Measurements from ENCODE around the gene EPC1. TPM values are rescaled to one million over a fixed set of nuclear protein-coding genes. Genes with fewer than 3 reads are reported as not detected.
"Not testable (repeated sequence)": the region's sequence is repeated elsewhere in the genome, so short reads cannot be mapped to it uniquely, and the experiment has no call there.

EPC1 gene
- total RNA-seq, 1 donor from 2014 or later = 82.8 TPM

- peaks cover 6% of the 10 kb centered on the region for H3K4me1 Mint-ChIP-seq
- no peaks in the 10 kb centered on the region for H3K9me3 Mint-ChIP-seq
- ATAC-seq (ENCODE audit: low read depth) (no peak), DNase-seq (no peak)
- CTCF ChIA-PET = interaction anchor here (5.8 kb wide), 1 partner anchor 116 kb away, joined by 75 read pairs; no protein-coding TSS in a partner anchor
- no peak overlapping the region for H3K27ac Mint-ChIP-seq
- H3K36me3 Mint-ChIP-seq (ENCODE audit: low read depth) = no peaks in the 10 kb centered on the region
- TF ChIP-seq, protein P1, sequence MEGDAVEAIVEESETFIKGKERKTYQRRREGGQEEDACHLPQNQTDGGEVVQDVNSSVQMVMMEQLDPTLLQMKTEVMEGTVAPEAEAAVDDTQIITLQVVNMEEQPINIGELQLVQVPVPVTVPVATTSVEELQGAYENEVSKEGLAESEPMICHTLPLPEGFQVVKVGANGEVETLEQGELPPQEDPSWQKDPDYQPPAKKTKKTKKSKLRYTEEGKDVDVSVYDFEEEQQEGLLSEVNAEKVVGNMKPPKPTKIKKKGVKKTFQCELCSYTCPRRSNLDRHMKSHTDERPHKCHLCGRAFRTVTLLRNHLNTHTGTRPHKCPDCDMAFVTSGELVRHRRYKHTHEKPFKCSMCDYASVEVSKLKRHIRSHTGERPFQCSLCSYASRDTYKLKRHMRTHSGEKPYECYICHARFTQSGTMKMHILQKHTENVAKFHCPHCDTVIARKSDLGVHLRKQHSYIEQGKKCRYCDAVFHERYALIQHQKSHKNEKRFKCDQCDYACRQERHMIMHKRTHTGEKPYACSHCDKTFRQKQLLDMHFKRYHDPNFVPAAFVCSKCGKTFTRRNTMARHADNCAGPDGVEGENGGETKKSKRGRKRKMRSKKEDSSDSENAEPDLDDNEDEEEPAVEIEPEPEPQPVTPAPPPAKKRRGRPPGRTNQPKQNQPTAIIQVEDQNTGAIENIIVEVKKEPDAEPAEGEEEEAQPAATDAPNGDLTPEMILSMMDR (IDR thresholded peaks at IDR 0.05) = no peak
- H3K27me3 Mint-ChIP-seq = no peaks in the 10 kb centered on the region
- POLR2A ChIA-PET = interaction anchor here (1.3 kb wide), 1 partner anchor 93 kb away, joined by 4 read pairs; no protein-coding TSS in a partner anchor
- H3K4me3 Mint-ChIP-seq = no peak overlapping the region
- intact Hi-C loops (cut with micrococcal nuclease) = no loop called here
These were observed 93.7 kb downstream of the EPC1 start for GRCh38 chr10:32253276-32253675.

- intact Hi-C loops (cut with micrococcal nuclease); H3K4me1 Mint-ChIP-seq; CTCF ChIA-PET; H3K4me3 Mint-ChIP-seq; H3K27ac Mint-ChIP-seq; DNase-seq; H3K9me3 Mint-ChIP-seq; POLR2A ChIA-PET; H3K27me3 Mint-ChIP-seq; ATAC-seq (ENCODE audit: low read depth); H3K36me3 Mint-ChIP-seq (ENCODE audit: low read depth): not testable (repeated sequence)
These were observed 96.5 kb downstream of the EPC1 start for GRCh38 chr10:32250489-32250888.

GRCh38 chr10:32246685-32247084 lies 100.3 kb downstream of the EPC1 start:
- no peak for DNase-seq
- POLR2A ChIA-PET = no interaction called here
- CTCF ChIA-PET = interaction anchor here (1.2 kb wide), 1 partner anchor 10 kb away, joined by 7 read pairs; no protein-coding TSS in a partner anchor

DNA sequence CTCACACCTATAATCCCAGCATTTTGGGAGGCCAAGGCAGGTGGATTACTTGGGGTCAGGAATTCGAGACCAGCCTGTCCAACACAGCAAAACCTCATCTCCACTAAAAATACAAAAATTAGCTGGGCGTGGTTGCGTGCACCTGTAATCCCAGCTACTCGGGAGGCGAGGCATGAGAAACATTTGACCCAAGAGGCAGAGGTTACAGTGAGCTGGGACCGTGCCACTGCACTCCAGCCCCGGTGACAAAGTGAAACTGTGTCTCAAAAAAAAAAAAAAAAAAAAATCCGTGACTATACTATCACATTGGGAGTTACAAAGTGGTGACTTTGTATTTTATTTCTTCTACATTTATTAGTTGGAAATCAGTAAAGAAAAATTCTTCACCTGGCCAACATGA lies 101.2 kb downstream of the EPC1 start:
- peaks cover 6% of the 10 kb centered on the region for H3K27me3 Mint-ChIP-seq
- TF ChIP-seq, protein P1 (IDR thresholded peaks at IDR 0.05) = no peak
- intact Hi-C loops (cut with micrococcal nuclease) = no loop called here
- no peak overlapping the region for H3K27ac Mint-ChIP-seq
- H3K4me1 Mint-ChIP-seq = no peaks in the 10 kb centered on the region
- ChIA-PET POLR2A (interaction anchor here (0.7 kb wide), 1 partner anchor 88 kb away, joined by 4 read pairs; no protein-coding TSS in a partner anchor), CTCF (interaction anchor here (1.2 kb wide), 1 partner anchor 11 kb away, joined by 7 read pairs; no protein-coding TSS in a partner anchor)
- no peak for ATAC-seq (ENCODE audit: low read depth)
- no peak overlapping the region for H3K4me3 Mint-ChIP-seq
- no peaks in the 10 kb centered on the region for H3K9me3 Mint-ChIP-seq
- no peaks in the 10 kb centered on the region for H3K36me3 Mint-ChIP-seq (ENCODE audit: low read depth)
- DNase-seq = no peak

More at GRCh38 chr10:32246685-32247084, 100.3 kb downstream of the EPC1 start:
- Mint-ChIP-seq H3K4me3 (no peak overlapping the region), H3K27me3 (peaks cover 6% of the 10 kb centered on the region), H3K27ac (no peak overlapping the region), H3K9me3 (no peaks in the 10 kb centered on the region), H3K4me1 (no peaks in the 10 kb centered on the region), H3K36me3 (ENCODE audit: low read depth) (no peaks in the 10 kb centered on the region)
- intact Hi-C loops (cut with micrococcal nuclease) = no loop called here
- ATAC-seq (ENCODE audit: low read depth) = no peak
- TF ChIP-seq, protein P1 (IDR thresholded peaks at IDR 0.05) = no peak

GRCh38 chr10:32244421-32245207 lies 102.3 kb downstream of the EPC1 start:
- H3K27ac Mint-ChIP-seq = no peak overlapping the region
- TF ChIP-seq, protein P1 (IDR thresholded peaks at IDR 0.05) = no peak
- H3K4me3 Mint-ChIP-seq = no peak overlapping the region
- H3K27me3 Mint-ChIP-seq = peaks cover 6% of the 10 kb centered on the region
- POLR2A ChIA-PET = interaction anchor here (0.7 kb wide), 1 partner anchor 17 kb away, joined by 8 read pairs; no protein-coding TSS in a partner anchor
- ATAC-seq (ENCODE audit: low read depth) (no peak), DNase-seq (no peak)
- intact Hi-C loops (cut with micrococcal nuclease) = no loop called here
- H3K4me1 Mint-ChIP-seq = no peaks in the 10 kb centered on the region
- CTCF ChIA-PET = no interaction called here
- no peaks in the 10 kb centered on the region for H3K36me3 Mint-ChIP-seq (ENCODE audit: low read depth)
- H3K9me3 Mint-ChIP-seq = no peaks in the 10 kb centered on the region

Data from activated B cell treated with CpG ODN at 0.5 μM for 24 hours (primary cell).